Mammary epithelial cell (primary cell): ENCODE results near the gene REXO4.

ENCODE experiments used
- CTCF ChIP-seq, 2 donors: IDR thresholded peaks in 1 of 2; conservative IDR thresholded peaks in 1 of 2; 2 replicates each; pipeline ENCODE4 v1.5.1; 2011 to 2012; ENCODE audit warnings: inconsistent platforms in 2 of 2, low read length in 2 of 2, mild to moderate bottlenecking in 2 of 2, control low read depth in 1 of 2, low read depth in 1 of 2; ENCODE audit not compliant: insufficient read depth in 1 of 2; ENCODE audit errors: extremely low read depth in 1 of 2
- EZH2 ChIP-seq: IDR thresholded peaks from 2 replicates; pipeline ENCODE4 v1.6.1; 2012; ENCODE audit warnings: low read length, inconsistent platforms, borderline replicate concordance

GRCh38 chr9:133396952-133397351, 20.9 kb downstream of the REXO4 start:
- peak; percentile 17 to 42 for TF ChIP-seq CTCF (conservative IDR thresholded peaks at IDR 0.05 in 1 of 2, IDR thresholded peaks at IDR 0.05 in 1 of 2; ENCODE audit: extremely low read depth in 1 of 2, insufficient read depth in 1 of 2, low read depth in 1 of 2, low read length in 2 of 2)
- TF ChIP-seq EZH2: no peak
